Activated T-helper 17 cell treated with anti-CD3 and anti-CD28 coated beads, Interleukin-2, amount 50 U/mL, for 72 hours (primary cell): Measurements from ENCODE around the gene ADGRG3. TPM values are rescaled to one million over a fixed set of nuclear protein-coding genes. Genes with fewer than 3 reads are reported as not detected.

Source experiments
- ATAC-seq: fragments of 150-1000 bp; cut with Tn5 transposase; replicated peaks from 2 replicates; pipeline ENCODE4 v1.10.0; 2021; ENCODE audit warnings: mild to moderate bottlenecking, moderate library complexity
- H3K27ac Mint-ChIP-seq: one replicate; pipeline ENCODE4 v1.8.0; 2022; ENCODE audit warnings: mixed read lengths
- H3K27me3 Mint-ChIP-seq: one replicate; pipeline ENCODE4 v1.8.0; 2022; ENCODE audit warnings: mixed read lengths
- H3K36me3 Mint-ChIP-seq: one replicate; pipeline ENCODE4 v1.8.0; 2022; ENCODE audit warnings: low read depth, mild to moderate bottlenecking, mixed read lengths
- H3K4me1 Mint-ChIP-seq: one replicate; pipeline ENCODE4 v1.8.0; 2022; ENCODE audit warnings: mixed read lengths
- H3K4me3 Mint-ChIP-seq: one replicate; pipeline ENCODE4 v1.8.0; 2022; ENCODE audit warnings: mild to moderate bottlenecking, mixed read lengths
- H3K9me3 Mint-ChIP-seq: one replicate; pipeline ENCODE4 v1.8.0; 2022; ENCODE audit warnings: mixed read lengths
- total RNA-seq, 2 donors: library from RNA; stranded (reverse); gene quantifications; one replicate each; pipeline ENCODE4 v1.2.3, GENCODE V29; 2022

The ADGRG3 gene
- total RNA-seq, 2 donors from 2014 or later = not detected

- ATAC-seq = peak; percentile 40
- Mint-ChIP-seq H3K9me3 (no peaks in the 10 kb centered on the region), H3K27me3 (peaks cover 7% of the 10 kb centered on the region), H3K36me3 (no peaks in the 10 kb centered on the region), H3K4me3 (peak within 1 kb of the TSS; percentile 46), H3K27ac (peak within 1 kb of the TSS; percentile 80), H3K4me1 (peaks cover 6% of the 10 kb centered on the region)
These were observed 26.9 kb downstream of the ADGRG3 start, which contains the start of gene DRC7 for GRCh38 chr16:57694725-57695679. Gene DRC7, plus strand, starts transcription at chr16:57694806. Its CDS starts 3,144 bp downstream, at chr16:57697950.

DNA sequence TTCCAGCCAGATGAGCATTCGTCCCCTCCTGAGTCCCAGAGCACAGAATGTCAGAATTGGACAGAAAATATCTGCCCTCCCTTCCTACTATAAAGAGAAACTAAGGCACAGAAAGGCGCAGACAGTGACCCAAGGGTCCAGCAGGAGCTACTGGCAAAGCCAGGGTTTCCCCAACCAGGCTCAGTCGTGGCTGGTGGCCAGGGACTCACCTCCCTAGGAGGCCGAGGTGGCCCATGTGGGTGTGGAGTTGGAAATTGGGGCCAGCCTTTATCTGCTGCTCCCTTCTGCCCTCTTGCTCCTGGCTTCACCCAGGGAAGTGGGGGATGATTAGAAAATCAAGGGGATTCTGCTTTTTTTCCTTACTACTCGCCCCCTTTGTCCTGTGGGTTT lies 27.6 kb downstream of the ADGRG3 start:
- H3K36me3 Mint-ChIP-seq = no peaks in the 10 kb centered on the region
- H3K27me3 Mint-ChIP-seq = peaks cover 7% of the 10 kb centered on the region
- no peak overlapping the region for H3K27ac Mint-ChIP-seq
- H3K4me1 Mint-ChIP-seq = peaks cover 6% of the 10 kb centered on the region
- H3K4me3 Mint-ChIP-seq = no peak overlapping the region
- no peaks in the 10 kb centered on the region for H3K9me3 Mint-ChIP-seq
- no peak for ATAC-seq

GRCh38 chr16:57696240-57696639 lies 28.1 kb downstream of the ADGRG3 start:
- no peak overlapping the region for H3K27ac Mint-ChIP-seq
- peaks cover 6% of the 10 kb centered on the region for H3K4me1 Mint-ChIP-seq
- H3K4me3 Mint-ChIP-seq = no peak overlapping the region
- peaks cover 7% of the 10 kb centered on the region for H3K27me3 Mint-ChIP-seq
- no peaks in the 10 kb centered on the region for H3K9me3 Mint-ChIP-seq
- H3K36me3 Mint-ChIP-seq = no peaks in the 10 kb centered on the region
- ATAC-seq = no peak

DNA sequence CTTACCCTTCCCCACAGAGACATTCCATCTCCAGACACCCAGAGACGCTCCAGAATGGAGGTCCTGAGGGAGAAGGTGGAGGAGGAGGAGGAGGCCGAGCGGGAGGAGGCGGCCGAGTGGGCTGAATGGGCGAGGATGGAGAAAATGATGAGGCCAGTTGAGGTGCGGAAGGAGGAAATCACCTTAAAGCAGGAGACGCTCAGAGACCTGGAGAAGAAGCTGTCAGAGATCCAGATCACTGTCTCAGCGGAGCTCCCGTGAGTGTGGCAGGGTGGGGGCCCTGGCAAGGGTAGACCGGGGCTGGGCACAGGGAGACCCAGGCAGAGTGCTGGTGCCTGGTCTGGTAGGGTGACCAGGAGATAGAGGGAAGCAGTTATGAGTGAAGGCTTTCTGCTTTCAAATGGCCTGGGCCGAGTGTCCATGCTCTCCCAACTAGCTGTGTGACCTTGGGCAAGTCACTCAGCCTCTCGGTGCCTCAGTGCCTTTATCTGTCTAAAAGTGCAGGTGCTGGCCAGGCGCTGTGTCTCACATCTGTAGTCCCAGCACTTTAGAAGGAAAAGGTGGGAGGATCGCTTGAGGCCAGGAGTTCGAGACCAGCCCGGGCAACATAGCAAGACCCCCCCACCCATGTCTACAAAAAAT lies 29.9 kb downstream of the ADGRG3 start:
- no peak for ATAC-seq
- Mint-ChIP-seq H3K27ac (no peak overlapping the region), H3K9me3 (no peaks in the 10 kb centered on the region), H3K4me1 (peaks cover 6% of the 10 kb centered on the region), H3K27me3 (peaks cover 5% of the 10 kb centered on the region), H3K4me3 (no peak overlapping the region), H3K36me3 (no peaks in the 10 kb centered on the region)

DNA sequence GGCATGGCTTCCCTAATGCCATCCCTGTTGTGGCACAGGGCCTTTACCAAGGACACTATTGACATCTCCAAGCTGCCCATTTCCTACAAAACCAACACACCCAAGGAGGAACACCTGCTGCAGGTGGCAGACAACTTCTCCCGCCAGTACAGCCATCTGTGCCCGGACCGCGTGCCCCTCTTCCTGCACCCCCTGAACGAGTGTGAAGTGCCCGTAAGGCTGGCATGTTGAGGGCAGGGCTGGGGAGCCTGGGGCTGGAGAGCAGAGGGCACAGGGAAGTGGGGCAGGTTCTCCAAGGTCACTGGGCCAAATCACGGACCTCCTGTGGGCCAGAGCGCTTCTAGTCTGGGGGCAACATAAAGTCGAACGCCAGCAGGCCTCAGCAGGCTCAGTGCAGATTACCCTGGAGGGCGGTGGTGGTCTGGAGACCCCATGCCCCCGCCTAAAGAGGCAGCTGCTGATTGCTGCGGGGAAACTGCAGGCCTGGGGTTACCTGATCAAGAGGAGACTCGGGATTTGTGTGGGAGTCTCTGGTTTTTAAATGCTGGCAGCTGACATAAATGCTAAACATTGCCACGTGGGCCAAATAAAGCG lies 30.8 kb downstream of the ADGRG3 start:
- Mint-ChIP-seq H3K36me3 (no peaks in the 10 kb centered on the region), H3K9me3 (no peaks in the 10 kb centered on the region), H3K27me3 (peaks cover 5% of the 10 kb centered on the region), H3K4me1 (peaks cover 6% of the 10 kb centered on the region), H3K27ac (no peak overlapping the region), H3K4me3 (no peak overlapping the region)
- ATAC-seq = no peak

GRCh38 chr16:57699481-57699880 lies 31.4 kb downstream of the ADGRG3 start:
- Mint-ChIP-seq H3K4me3 (no peak overlapping the region), H3K9me3 (no peaks in the 10 kb centered on the region), H3K4me1 (peaks cover 6% of the 10 kb centered on the region), H3K36me3 (no peaks in the 10 kb centered on the region), H3K27me3 (peaks cover 5% of the 10 kb centered on the region), H3K27ac (no peak overlapping the region)
- ATAC-seq = no peak

DNA sequence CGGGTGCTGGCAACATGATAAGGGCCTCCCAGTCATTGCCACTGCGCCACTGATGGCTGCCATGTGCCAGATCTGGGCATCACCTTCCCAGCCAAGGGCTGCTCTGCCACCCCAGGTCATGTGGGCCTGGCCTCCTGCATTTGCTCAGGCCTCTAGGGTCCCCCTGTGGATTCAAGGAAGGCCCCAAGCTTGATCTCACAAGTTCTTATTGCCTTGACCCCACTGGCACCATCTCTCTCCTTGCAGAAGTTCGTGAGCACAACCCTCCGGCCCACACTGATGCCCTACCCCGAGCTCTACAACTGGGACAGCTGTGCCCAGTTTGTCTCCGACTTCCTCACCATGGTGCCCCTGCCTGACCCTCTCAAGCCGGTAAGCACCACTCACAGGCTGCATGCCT lies 31.8 kb downstream of the ADGRG3 start:
- Mint-ChIP-seq H3K4me1 (peaks cover 2% of the 10 kb centered on the region), H3K9me3 (no peaks in the 10 kb centered on the region), H3K27ac (no peak overlapping the region), H3K36me3 (no peaks in the 10 kb centered on the region), H3K4me3 (no peak overlapping the region), H3K27me3 (peaks cover 1% of the 10 kb centered on the region)
- no peak for ATAC-seq

DNA sequence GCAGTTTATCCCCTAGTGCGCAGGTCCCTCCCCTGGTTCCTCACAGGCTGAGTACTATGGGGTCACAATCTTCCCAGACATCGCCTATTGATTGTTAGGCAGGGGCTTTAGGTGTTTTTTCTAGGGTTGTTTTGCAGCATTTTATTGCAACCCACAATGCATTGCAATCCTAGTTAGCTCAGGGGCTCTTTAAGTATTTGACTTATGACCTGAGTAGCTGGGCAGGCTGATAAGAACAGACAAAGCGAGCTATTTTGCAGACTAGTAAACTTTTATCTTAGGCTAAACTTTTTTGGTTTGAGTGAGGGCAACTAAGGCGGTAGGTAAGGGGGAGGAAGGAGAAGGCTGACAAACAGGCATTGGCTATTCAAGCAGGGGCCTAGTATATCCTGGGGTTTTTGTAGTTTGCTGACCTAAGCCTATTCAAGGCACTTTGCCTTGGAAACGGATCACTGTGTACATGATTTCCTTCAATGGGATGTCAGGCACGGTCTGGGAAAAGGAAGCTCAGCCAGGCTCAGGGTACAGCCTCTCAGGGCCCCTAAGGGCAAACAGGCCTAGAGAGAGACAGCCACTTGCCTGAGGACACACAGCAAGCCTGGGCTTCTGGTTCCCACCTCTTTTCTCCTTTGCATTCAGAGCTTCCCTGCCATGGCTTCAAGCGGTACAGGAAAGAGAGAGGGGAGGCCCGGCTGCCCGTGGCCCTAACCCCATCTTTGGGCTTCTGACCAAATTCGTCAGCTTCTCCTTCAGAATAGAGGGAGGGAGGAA lies 32.9 kb downstream of the ADGRG3 start:
- Mint-ChIP-seq H3K27ac (no peak overlapping the region), H3K4me1 (no peaks in the 10 kb centered on the region), H3K36me3 (no peaks in the 10 kb centered on the region), H3K9me3 (no peaks in the 10 kb centered on the region), H3K27me3 (no peaks in the 10 kb centered on the region), H3K4me3 (no peak overlapping the region)
- no peak for ATAC-seq

DNA sequence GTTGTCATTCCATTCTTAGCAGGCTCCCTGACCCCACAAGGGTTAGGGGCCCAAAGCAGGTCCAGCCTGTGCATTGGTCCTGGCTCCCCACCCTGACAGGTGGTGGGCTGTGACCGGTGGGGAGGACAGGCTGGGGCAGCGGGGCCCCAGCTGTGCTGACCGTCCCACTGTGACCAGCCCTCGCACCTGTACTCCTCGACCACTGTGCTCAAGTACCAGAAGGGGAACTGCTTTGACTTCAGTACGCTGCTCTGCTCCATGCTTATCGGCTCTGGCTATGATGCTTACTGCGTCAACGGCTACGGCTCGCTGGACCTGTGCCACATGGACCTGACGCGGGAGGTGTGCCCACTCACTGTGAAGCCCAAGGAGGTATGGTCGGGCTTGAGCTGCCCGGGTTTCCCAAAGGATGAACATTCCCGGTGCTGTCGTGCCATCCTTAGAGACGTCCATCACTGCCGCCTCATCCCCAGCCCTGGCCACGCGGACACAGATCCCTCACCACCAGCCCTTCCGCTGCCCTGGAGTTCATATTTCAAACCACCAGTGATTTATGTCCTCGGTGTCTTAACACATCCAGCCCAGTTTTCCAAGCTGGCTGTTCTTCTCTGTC lies 33.8 kb downstream of the ADGRG3 start:
- peaks cover 3% of the 10 kb centered on the region for H3K27me3 Mint-ChIP-seq
- no peaks in the 10 kb centered on the region for H3K9me3 Mint-ChIP-seq
- H3K27ac Mint-ChIP-seq = no peak overlapping the region
- no peak for ATAC-seq
- no peaks in the 10 kb centered on the region for H3K4me1 Mint-ChIP-seq
- H3K36me3 Mint-ChIP-seq = no peaks in the 10 kb centered on the region
- H3K4me3 Mint-ChIP-seq = no peak overlapping the region

DNA sequence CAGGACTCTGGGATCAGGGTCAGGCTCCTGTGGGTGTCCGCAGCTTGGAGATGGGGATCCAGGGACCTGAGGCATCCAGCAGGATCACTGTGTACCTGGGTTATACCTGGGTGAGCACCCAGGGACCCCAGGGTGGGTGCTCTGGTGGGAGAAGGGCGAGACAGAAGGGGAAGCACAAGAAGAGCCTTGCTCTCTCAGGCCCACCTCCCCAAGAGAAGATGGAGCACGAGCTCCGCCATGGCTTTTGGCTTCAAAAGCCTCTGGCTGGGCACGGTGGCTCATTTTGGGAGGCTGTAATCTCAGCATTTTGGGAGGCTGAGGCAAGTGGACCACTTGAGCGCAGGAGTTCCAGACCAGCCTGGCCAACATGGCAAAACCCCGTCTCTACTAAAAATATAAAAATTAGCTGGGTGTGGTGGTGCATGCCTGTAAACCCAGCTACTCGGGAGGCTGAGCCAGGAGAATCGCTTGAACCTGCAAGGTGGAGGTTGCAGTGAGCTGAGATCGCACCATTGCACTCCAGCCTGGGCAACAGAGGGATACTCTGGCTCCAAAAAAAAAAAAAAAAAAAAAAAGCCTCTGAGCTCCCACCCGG lies 35.4 kb downstream of the ADGRG3 start:
- Mint-ChIP-seq H3K4me3 (no peak overlapping the region), H3K4me1 (no peaks in the 10 kb centered on the region), H3K27ac (no peak overlapping the region), H3K36me3 (no peaks in the 10 kb centered on the region), H3K27me3 (peaks cover 12% of the 10 kb centered on the region), H3K9me3 (no peaks in the 10 kb centered on the region)
- no peak for ATAC-seq

DNA sequence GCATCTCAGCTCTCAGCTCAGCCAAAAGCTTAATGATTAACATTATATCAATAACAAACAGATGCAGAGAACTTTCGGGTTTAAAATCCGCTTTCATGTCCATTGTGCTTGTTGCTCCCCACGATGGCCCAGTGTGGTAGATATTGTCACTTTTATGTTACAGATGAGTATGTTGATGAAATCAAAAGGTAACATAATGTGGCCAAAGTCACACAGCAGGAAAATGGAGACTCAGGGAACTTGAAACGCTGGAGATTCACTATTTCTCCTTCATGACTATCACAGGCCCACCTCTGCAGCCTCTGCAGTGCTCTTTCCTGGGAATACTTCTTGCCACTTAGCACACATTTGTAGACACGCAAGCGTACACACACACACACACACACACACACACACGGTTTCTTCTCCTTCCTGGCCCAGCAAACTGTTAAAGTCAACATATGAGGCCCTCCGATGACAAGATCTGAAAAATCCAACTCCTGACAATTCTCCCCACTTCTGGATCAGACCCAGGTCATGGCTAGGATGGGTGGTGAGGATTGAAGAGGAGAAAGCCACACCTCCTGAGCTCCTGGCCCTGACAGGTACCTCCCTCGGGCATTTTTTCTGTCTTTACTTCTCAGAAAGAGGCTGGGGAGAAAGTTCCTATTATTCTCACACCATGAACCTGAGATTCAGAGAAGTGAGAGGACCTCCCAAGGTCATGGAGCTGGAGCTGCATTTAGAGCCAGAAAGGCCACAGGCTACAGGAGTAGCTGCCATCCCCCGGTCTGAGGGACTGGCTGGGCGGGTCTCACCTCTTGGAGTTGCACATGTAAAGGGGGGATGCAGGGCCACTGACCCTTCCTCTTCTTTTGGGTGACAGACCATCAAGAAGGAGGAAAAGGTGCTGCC lies 36.2 kb downstream of the ADGRG3 start:
- H3K27ac Mint-ChIP-seq = no peak overlapping the region
- no peak for ATAC-seq
- H3K9me3 Mint-ChIP-seq = no peaks in the 10 kb centered on the region
- no peaks in the 10 kb centered on the region for H3K4me1 Mint-ChIP-seq
- H3K4me3 Mint-ChIP-seq = no peak overlapping the region
- no peaks in the 10 kb centered on the region for H3K36me3 Mint-ChIP-seq
- peaks cover 12% of the 10 kb centered on the region for H3K27me3 Mint-ChIP-seq

DNA sequence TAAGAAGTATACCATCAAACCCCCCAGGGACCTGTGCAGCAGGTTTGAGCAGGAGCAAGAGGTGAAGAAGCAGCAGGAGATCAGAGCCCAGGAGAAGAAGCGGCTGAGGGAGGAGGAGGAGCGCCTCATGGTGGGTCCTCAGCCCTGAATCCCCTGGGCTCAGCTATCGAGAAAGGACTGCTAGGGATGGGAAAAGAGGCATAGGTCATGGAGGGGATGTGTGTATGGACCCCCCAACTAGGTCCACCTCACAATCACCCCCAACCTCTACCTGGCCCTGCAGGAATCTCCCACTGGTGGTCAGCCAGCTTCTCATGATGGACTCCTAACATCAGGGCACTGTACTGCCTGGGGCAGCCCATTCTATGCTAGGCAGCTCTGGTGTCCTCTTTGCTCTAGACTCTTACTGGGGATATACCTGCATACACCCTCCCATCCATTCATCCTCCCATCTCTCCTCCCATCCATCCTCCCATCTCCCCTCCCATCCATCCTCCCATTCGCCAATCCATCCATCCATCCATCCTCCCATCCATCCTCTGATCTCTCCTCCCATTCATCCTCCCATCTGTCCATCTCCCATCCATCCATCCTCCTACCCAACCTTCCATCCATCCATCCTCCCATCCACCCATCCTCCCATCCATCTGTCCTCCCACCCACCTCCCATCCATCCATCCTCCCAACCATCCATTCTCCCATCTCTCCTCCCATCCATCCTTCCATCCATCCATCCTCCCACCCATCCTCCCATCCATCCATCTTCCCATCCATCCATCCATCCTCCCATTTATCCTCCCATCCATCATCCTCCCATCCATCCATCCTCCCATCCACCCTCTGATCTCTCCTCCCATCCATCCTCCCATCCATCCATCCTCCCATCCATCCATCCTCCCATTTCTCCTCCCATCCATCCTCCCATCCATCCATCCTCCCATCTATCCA lies 37.1 kb downstream of the ADGRG3 start:
- Mint-ChIP-seq H3K27me3 (peaks cover 12% of the 10 kb centered on the region), H3K4me1 (no peaks in the 10 kb centered on the region), H3K4me3 (no peak overlapping the region), H3K27ac (no peak overlapping the region), H3K9me3 (no peaks in the 10 kb centered on the region), H3K36me3 (no peaks in the 10 kb centered on the region)
- no peak for ATAC-seq
